HL-60 (cell line): ENCODE results near the gene TXNIP.

Experiments
- DNase-seq, 2 experiments: peaks; one replicate each; pipeline ENCODE4 v3.0.0-alpha.2; 2010 to 2020; ENCODE audit warnings: low read depth in 1 of 2, low spot score in 1 of 2
- H3K27ac ChIP-seq: fragments of 250-450 bp; sonication (Bioruptor Pico); replicated peaks from 2 replicates; pipeline ENCODE4 v1.5.1; 2020; ENCODE audit warnings: mild to moderate bottlenecking, moderate library complexity
- H3K27me3 ChIP-seq: fragments of 250-450 bp; sonication (Bioruptor Pico); 2 replicates; pipeline ENCODE4 v1.5.1; 2021; ENCODE audit warnings: mild to moderate bottlenecking, moderate library complexity; ENCODE audit not compliant: insufficient read depth, poor library complexity, severe bottlenecking
- H3K4me3 ChIP-seq: replicated peaks from 2 replicates; pipeline ENCODE4 v1.5.1; 2011; ENCODE audit warnings: mild to moderate bottlenecking, control low read depth, low read length; ENCODE audit not compliant: insufficient read depth
- GABPA ChIP-seq: IDR thresholded peaks from 2 replicates; pipeline ENCODE4 v1.6.1; 2012; ENCODE audit warnings: low read depth
- POLR2AphosphoS5 ChIP-seq: IDR thresholded peaks from 2 replicates; pipeline ENCODE4 v1.6.1; 2012; ENCODE audit warnings: low read depth
- SPI1 ChIP-seq: IDR thresholded peaks from 2 replicates; pipeline ENCODE4 v1.6.1; 2012; ENCODE audit warnings: low read depth, mild to moderate bottlenecking, borderline replicate concordance
- TF ChIP-seq, protein P1 (sequence below): IDR thresholded peaks from one replicate; pipeline ENCODE4 v1.5.1; 2011; ENCODE audit warnings: low read length, control low read depth, inconsistent platforms; ENCODE audit not compliant: insufficient read depth
- TF ChIP-seq, protein P2 (sequence below): IDR thresholded peaks from 2 replicates; pipeline ENCODE4 v1.6.1; 2012; ENCODE audit warnings: low read depth; ENCODE audit not compliant: insufficient replicate concordance

TXNIP gene

GRCh38 chr1:145972580-145972979 lies 23.8 kb downstream of the TXNIP start:
- TF ChIP-seq SPI1 (no peak), GABPA (no peak), POLR2AphosphoS5 (no peak)
- TF ChIP-seq, protein P1, sequence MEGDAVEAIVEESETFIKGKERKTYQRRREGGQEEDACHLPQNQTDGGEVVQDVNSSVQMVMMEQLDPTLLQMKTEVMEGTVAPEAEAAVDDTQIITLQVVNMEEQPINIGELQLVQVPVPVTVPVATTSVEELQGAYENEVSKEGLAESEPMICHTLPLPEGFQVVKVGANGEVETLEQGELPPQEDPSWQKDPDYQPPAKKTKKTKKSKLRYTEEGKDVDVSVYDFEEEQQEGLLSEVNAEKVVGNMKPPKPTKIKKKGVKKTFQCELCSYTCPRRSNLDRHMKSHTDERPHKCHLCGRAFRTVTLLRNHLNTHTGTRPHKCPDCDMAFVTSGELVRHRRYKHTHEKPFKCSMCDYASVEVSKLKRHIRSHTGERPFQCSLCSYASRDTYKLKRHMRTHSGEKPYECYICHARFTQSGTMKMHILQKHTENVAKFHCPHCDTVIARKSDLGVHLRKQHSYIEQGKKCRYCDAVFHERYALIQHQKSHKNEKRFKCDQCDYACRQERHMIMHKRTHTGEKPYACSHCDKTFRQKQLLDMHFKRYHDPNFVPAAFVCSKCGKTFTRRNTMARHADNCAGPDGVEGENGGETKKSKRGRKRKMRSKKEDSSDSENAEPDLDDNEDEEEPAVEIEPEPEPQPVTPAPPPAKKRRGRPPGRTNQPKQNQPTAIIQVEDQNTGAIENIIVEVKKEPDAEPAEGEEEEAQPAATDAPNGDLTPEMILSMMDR = no peak
- TF ChIP-seq, protein P2, sequence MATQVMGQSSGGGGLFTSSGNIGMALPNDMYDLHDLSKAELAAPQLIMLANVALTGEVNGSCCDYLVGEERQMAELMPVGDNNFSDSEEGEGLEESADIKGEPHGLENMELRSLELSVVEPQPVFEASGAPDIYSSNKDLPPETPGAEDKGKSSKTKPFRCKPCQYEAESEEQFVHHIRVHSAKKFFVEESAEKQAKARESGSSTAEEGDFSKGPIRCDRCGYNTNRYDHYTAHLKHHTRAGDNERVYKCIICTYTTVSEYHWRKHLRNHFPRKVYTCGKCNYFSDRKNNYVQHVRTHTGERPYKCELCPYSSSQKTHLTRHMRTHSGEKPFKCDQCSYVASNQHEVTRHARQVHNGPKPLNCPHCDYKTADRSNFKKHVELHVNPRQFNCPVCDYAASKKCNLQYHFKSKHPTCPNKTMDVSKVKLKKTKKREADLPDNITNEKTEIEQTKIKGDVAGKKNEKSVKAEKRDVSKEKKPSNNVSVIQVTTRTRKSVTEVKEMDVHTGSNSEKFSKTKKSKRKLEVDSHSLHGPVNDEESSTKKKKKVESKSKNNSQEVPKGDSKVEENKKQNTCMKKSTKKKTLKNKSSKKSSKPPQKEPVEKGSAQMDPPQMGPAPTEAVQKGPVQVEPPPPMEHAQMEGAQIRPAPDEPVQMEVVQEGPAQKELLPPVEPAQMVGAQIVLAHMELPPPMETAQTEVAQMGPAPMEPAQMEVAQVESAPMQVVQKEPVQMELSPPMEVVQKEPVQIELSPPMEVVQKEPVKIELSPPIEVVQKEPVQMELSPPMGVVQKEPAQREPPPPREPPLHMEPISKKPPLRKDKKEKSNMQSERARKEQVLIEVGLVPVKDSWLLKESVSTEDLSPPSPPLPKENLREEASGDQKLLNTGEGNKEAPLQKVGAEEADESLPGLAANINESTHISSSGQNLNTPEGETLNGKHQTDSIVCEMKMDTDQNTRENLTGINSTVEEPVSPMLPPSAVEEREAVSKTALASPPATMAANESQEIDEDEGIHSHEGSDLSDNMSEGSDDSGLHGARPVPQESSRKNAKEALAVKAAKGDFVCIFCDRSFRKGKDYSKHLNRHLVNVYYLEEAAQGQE = no peak
- Histone ChIP-seq H3K4me3 (no peak overlapping the region), H3K27me3 (no peaks in the 10 kb centered on the region), H3K27ac (no peak overlapping the region)
- peak in 1 of 2 experiments; percentile 68 for DNase-seq

DNA sequence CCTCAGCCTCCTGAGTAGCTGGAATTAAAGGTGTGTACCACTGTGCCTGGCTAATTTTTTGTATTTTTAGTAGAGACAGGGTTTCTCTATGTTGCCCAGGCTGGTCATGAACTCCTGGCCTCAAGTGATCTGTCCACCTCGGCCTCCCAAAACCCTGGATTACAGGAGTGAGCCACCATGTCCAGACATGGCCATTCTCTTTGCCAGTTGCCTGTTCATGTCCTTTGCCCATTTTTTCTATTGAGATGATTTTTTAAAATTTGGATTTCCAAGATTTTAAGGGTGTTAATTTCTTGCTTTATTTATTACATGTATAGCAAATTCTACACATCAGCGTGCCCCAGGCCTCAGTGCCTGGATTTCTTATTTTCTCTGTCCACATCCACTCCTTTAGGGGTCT lies 29.1 kb downstream of the TXNIP start:
- no peak overlapping the region for H3K4me3 ChIP-seq
- DNase-seq = no peak
- H3K27ac ChIP-seq = no peak overlapping the region
- TF ChIP-seq SPI1 (no peak), GABPA (no peak), POLR2AphosphoS5 (no peak)
- TF ChIP-seq, protein P1 = no peak
- TF ChIP-seq, protein P2 = no peak
- no peaks in the 10 kb centered on the region for H3K27me3 ChIP-seq

DNA sequence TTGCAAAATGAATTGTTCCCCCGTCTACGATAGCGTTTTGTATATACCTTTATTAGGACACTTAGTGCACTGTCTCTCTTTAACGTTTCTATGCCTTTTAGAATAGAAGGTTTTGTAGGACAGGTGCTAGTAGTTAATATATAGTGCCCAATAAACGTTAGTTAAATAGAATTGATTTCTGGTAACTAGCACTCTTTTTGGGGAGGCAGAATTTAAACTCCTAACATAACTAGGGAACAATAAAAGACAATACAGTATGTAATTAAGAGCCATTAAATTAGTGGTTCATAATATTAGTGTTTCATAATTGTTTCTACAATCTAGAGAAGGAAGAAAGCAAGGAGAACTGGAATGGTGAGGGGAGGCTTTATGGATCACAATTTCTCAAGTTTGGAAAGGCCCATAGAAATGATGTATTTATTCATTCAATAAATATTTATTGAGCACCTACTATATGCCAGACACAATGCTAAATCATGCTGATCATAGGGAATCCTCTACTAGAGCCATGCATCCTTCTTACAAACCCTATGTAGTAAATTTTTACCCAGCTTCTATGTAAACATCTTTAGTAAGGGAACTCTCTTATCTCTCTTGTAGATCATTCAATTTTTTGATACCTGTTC lies 31.1 kb downstream of the TXNIP start:
- H3K4me3 ChIP-seq = peak overlapping the region; percentile 62
- peak overlapping the region; percentile 71 for H3K27ac ChIP-seq
- TF ChIP-seq, protein P1 = no peak
- TF ChIP-seq POLR2AphosphoS5 = no peak
- TF ChIP-seq, protein P2 = no peak
- TF ChIP-seq GABPA = no peak
- no peak for TF ChIP-seq SPI1
- no peaks in the 10 kb centered on the region for H3K27me3 ChIP-seq
- no peak for DNase-seq
